SU-DHL-6 (cell line): ENCODE measurements around the gene ZIC1.

Experiments used
- H2AFZ ChIP-seq: fragments of 200-600 bp; sonication (generic); 2 replicates; pipeline ENCODE4 v1.6.1; 2014; ENCODE audit warnings: low read depth, mild to moderate bottlenecking, moderate library complexity, mixed read lengths, antibody characterized with exemption, low read length; ENCODE audit not compliant: severe bottlenecking
- H3F3A ChIP-seq: fragments of 200-600 bp; shearing (Covaris generic); 2 replicates; pipeline ENCODE4 v1.6.0; 2016; ENCODE audit warnings: antibody characterized with exemption, mild to moderate bottlenecking; ENCODE audit not compliant: insufficient read depth
- H3K27ac ChIP-seq: fragments of 200-600 bp; sonication (generic); 2 replicates; pipeline ENCODE4 v1.5.1; 2016; ENCODE audit warnings: low read depth, mild to moderate bottlenecking, low read length, moderate library complexity, mixed read lengths
- H3K27me3 ChIP-seq: fragments of 200-600 bp; sonication (generic), shearing (Covaris generic); 2 replicates; pipeline ENCODE4 v1.6.0; 2014; ENCODE audit warnings: mild to moderate bottlenecking, low read length
- H3K36me3 ChIP-seq: fragments of 200-600 bp; sonication (generic); 2 replicates; pipeline ENCODE4 v1.6.1; 2014; ENCODE audit warnings: mild to moderate bottlenecking, low read length, mixed read lengths
- H3K4me2 ChIP-seq: fragments of 300-600, 200-600 bp; shearing (Covaris generic), sonication (generic); 2 replicates; pipeline ENCODE4 v1.6.0; 2014; ENCODE audit warnings: low read length, low read depth, mild to moderate bottlenecking; ENCODE audit not compliant: poor library complexity, severe bottlenecking
- H3K4me3 ChIP-seq: fragments of 200-600 bp; sonication (generic); 2 replicates; pipeline ENCODE4 v1.5.1; 2014; ENCODE audit warnings: antibody characterized with exemption, low read length, mild to moderate bottlenecking, mixed read lengths; ENCODE audit not compliant: insufficient read depth, poor library complexity, severe bottlenecking
- H3K79me2 ChIP-seq: fragments of 200-600 bp; sonication (generic); 2 replicates; pipeline ENCODE4 v1.6.1; 2014; ENCODE audit warnings: mild to moderate bottlenecking, low read length, moderate library complexity; ENCODE audit not compliant: insufficient read depth
- H3K9ac ChIP-seq: fragments of 200-600 bp; sonication (generic); 2 replicates; pipeline ENCODE4 v1.7.0; 2014; ENCODE audit warnings: mild to moderate bottlenecking, low read length
- H3K9me2 ChIP-seq: fragments of 200-600 bp; sonication (generic); replicated peaks from 2 replicates; pipeline ENCODE4 v1.6.1; 2014; ENCODE audit warnings: low read length; ENCODE audit not compliant: insufficient read depth
- H3K9me3 ChIP-seq: fragments of 200-600 bp; sonication (generic); 2 replicates; pipeline ENCODE4 v1.6.1; 2014; ENCODE audit warnings: low read length, mixed read lengths; ENCODE audit not compliant: insufficient read depth
- H4K20me1 ChIP-seq: fragments of 200-600 bp; sonication (generic); 2 replicates; pipeline ENCODE4 v1.6.1; 2014; ENCODE audit warnings: low read depth, mild to moderate bottlenecking, antibody characterized with exemption, low read length, moderate library complexity, mixed read lengths
- EZH2phosphoT487 ChIP-seq: fragments of 200-600 bp; sonication (generic), shearing (Covaris generic); conservative IDR thresholded peaks from 2 replicates; pipeline ENCODE4 v1.6.1; 2018; ENCODE audit warnings: mild to moderate bottlenecking, antibody characterized with exemption, low read length, moderate library complexity, mixed read lengths
- TF ChIP-seq, protein P1 (sequence below): fragments of 200-600 bp; sonication (generic); IDR thresholded peaks from one replicate; pipeline ENCODE4 v1.5.1; 2017; ENCODE audit warnings: antibody characterized with exemption, mild to moderate bottlenecking, low read length, moderate library complexity; ENCODE audit not compliant: insufficient read depth, poor library complexity, severe bottlenecking

ZIC1 gene

DNA sequence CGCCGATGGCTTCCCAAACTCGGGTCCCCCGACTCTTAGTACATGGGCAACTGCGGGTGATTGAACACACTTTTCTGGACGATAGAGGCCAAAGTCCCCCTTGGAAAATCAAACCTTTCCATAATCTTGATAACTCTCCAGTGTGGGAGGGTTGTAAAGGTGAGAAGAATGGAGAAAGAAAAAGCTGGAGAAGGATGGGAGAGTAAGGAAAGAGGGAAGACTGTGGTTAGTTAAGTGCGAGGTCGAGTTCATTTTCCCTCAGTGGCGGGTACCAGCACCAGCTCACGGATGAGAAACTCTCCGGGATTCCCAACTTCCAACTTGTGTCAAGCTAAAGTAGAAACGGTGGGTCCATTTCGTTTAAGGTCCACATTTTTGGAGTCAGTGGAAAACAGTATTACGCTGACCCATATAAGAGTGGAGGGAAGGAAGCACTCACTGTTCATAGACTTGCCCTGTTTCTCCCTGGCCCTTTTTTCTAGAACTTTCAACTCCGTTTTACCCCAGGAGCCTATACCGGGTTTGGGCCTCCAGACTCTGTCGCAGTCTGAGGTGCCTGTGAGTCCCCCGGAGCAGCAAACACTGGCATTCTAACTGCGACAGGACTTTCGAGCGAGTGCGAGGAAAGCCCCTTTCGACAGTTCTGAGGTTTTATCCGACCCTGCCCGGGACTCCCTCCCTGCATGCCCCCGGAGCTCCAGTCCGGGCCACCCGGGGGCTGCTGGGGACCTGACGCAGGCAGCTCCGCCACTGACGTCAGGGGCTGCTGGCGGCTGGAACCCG, 14.8 kb downstream of the ZIC1 start:
- no peak overlapping the region for H2AFZ ChIP-seq
- H3K36me3 ChIP-seq = no peaks in the 10 kb centered on the region
- no peak overlapping the region for H3K4me2 ChIP-seq
- no peaks in the 10 kb centered on the region for H3K27me3 ChIP-seq
- TF ChIP-seq EZH2phosphoT487 = no peak
- TF ChIP-seq, protein P1, sequence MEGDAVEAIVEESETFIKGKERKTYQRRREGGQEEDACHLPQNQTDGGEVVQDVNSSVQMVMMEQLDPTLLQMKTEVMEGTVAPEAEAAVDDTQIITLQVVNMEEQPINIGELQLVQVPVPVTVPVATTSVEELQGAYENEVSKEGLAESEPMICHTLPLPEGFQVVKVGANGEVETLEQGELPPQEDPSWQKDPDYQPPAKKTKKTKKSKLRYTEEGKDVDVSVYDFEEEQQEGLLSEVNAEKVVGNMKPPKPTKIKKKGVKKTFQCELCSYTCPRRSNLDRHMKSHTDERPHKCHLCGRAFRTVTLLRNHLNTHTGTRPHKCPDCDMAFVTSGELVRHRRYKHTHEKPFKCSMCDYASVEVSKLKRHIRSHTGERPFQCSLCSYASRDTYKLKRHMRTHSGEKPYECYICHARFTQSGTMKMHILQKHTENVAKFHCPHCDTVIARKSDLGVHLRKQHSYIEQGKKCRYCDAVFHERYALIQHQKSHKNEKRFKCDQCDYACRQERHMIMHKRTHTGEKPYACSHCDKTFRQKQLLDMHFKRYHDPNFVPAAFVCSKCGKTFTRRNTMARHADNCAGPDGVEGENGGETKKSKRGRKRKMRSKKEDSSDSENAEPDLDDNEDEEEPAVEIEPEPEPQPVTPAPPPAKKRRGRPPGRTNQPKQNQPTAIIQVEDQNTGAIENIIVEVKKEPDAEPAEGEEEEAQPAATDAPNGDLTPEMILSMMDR = no peak
- no peaks in the 10 kb centered on the region for H3K9me3 ChIP-seq
- H3K4me3 ChIP-seq = no peak overlapping the region
- H3K9me2 ChIP-seq = no peaks in the 10 kb centered on the region
- no peaks in the 10 kb centered on the region for H3K79me2 ChIP-seq
- no peak overlapping the region for H3K9ac ChIP-seq
- H3F3A ChIP-seq = no peaks in the 10 kb centered on the region
- no peaks in the 10 kb centered on the region for H4K20me1 ChIP-seq
- H3K27ac ChIP-seq = no peak overlapping the region

DNA sequence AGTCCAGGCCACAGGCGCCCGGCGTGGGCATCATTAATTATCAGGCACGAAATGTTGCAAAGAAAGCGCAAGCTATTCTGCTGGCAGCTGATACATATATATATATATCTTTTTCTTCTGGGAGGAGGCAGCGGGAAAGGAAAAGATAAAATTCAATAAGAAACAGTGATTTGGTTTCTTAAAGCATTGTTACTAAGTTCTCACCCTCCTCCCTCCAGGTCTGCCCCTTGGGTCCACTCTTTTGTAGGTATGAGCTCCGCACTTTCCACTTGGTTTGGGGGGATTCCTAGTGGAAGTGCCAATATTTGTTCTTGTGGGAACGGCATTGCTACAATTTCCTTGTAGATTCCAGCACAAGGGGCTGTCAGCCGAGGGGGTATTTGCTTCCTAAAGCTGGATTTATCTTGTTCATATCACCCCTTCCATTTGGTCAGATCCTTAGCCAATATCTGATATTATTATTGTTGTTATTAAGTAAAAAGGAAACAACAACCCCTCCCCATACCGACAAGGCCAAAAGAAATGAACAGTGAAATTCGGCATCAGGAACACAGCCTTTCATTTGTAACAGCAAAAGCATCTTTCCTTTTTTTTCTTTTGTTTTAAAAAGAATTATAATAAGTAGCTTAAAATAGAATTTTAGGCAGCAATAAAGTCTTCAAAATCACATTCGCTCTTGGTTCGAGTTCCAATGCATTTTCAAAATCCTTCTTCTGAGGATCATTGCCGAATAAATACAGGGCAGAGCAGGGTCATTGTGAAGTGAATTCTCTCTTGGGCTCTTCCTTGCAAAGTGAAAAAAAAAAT, 15.6 kb downstream of the ZIC1 start:
- no peaks in the 10 kb centered on the region for H4K20me1 ChIP-seq
- no peak overlapping the region for H2AFZ ChIP-seq
- no peak overlapping the region for H3K27ac ChIP-seq
- no peaks in the 10 kb centered on the region for H3K79me2 ChIP-seq
- H3K4me3 ChIP-seq = no peak overlapping the region
- no peaks in the 10 kb centered on the region for H3K9me3 ChIP-seq
- no peak overlapping the region for H3K9ac ChIP-seq
- no peaks in the 10 kb centered on the region for H3K9me2 ChIP-seq
- H3K4me2 ChIP-seq = no peak overlapping the region
- no peaks in the 10 kb centered on the region for H3K27me3 ChIP-seq
- TF ChIP-seq EZH2phosphoT487 = no peak
- TF ChIP-seq, protein P1 = no peak
- H3F3A ChIP-seq = no peaks in the 10 kb centered on the region
- H3K36me3 ChIP-seq = no peaks in the 10 kb centered on the region

DNA sequence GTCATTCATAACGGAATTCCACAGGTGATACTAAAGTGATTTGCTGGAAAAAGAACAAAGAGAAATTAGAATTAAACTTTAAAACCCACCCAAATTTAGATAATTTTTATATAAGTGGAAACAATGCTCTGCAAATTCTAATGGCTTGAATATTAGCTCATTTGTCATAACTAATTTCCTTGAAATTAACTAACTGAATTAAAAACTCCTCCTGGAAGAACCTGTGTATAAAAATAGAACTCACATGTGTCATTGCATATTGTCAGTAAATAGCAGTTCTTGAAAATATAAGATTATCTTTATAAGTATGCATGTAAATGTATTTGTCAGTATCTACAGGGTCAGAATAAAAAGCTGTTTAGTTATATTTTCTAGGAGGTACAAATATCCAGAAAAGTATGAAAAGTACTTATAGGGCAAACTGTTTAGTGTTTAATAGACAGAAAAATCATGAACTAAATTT, 16.3 kb downstream of the ZIC1 start:
- no peak overlapping the region for H2AFZ ChIP-seq
- no peaks in the 10 kb centered on the region for H3K36me3 ChIP-seq
- no peak overlapping the region for H3K4me2 ChIP-seq
- no peak overlapping the region for H3K27ac ChIP-seq
- no peak overlapping the region for H3K4me3 ChIP-seq
- no peaks in the 10 kb centered on the region for H4K20me1 ChIP-seq
- TF ChIP-seq EZH2phosphoT487 = no peak
- TF ChIP-seq, protein P1 = no peak
- no peak overlapping the region for H3K9ac ChIP-seq
- no peaks in the 10 kb centered on the region for H3K27me3 ChIP-seq
- no peaks in the 10 kb centered on the region for H3K9me3 ChIP-seq
- H3K9me2 ChIP-seq = no peaks in the 10 kb centered on the region
- no peaks in the 10 kb centered on the region for H3K79me2 ChIP-seq
- H3F3A ChIP-seq = no peaks in the 10 kb centered on the region
